ENCODE data around the gene PFDN4.

Gene PFDN4

GRCh38 chr20:54168961-54169862 is 38.7 kb upstream of the PFDN4 start:
- no peak for ATAC-seq (ENCODE audit: low read depth)
- Mint-ChIP-seq H3K9me3 (no peaks in the 10 kb centered on the region), H3K4me3 (no peak overlapping the region), H3K27ac (no peak overlapping the region), H3K36me3 (no peaks in the 10 kb centered on the region), H3K27me3 (peaks cover 38% of the 10 kb centered on the region), H3K4me1 (peaks cover 4% of the 10 kb centered on the region)
- no peak for DNase-seq (ENCODE audit: low spot score in 2 of 2)

GRCh38 chr20:54170026-54170471 is 37.8 kb upstream of the PFDN4 start:
- no peaks in the 10 kb centered on the region for H3K36me3 Mint-ChIP-seq
- no peak for ATAC-seq (ENCODE audit: low read depth)

GRCh38 chr20:54170963-54171362 is 36.9 kb upstream of the PFDN4 start:
- Mint-ChIP-seq H3K4me3 (no peak overlapping the region), H3K27ac (no peak overlapping the region)
- no peak for ATAC-seq (ENCODE audit: low read depth)

More at GRCh38 chr20:54170026-54170471, 37.8 kb upstream of the PFDN4 start:
- peaks cover 7% of the 10 kb centered on the region for H3K4me1 Mint-ChIP-seq
- H3K27me3 Mint-ChIP-seq, result peaks cover 43% of the 10 kb centered on the region
- H3K9me3 Mint-ChIP-seq, result no peaks in the 10 kb centered on the region
- DNase-seq (ENCODE audit: low spot score in 2 of 2), result no peak
- no peak overlapping the region for H3K4me3 Mint-ChIP-seq
- H3K27ac Mint-ChIP-seq, result no peak overlapping the region

GRCh38 chr20:54172532-54172855 is 35.4 kb upstream of the PFDN4 start:
- no peak overlapping the region for H3K4me3 Mint-ChIP-seq
- ATAC-seq (ENCODE audit: low read depth), result no peak
- H3K36me3 Mint-ChIP-seq, result no peaks in the 10 kb centered on the region
- H3K27ac Mint-ChIP-seq, result no peak overlapping the region
- no peak for DNase-seq (ENCODE audit: low spot score in 2 of 2)
- H3K27me3 Mint-ChIP-seq, result peaks cover 50% of the 10 kb centered on the region
- H3K4me1 Mint-ChIP-seq, result peaks cover 7% of the 10 kb centered on the region
- no peaks in the 10 kb centered on the region for H3K9me3 Mint-ChIP-seq

More at GRCh38 chr20:54170963-54171362, 36.9 kb upstream of the PFDN4 start:
- DNase-seq (ENCODE audit: low spot score in 2 of 2), result no peak
- peaks cover 45% of the 10 kb centered on the region for H3K27me3 Mint-ChIP-seq
- H3K9me3 Mint-ChIP-seq, result no peaks in the 10 kb centered on the region
- peaks cover 7% of the 10 kb centered on the region for H3K4me1 Mint-ChIP-seq
- no peaks in the 10 kb centered on the region for H3K36me3 Mint-ChIP-seq

GRCh38 chr20:54172856-54173652 is 34.8 kb upstream of the PFDN4 start:
- ATAC-seq (ENCODE audit: low read depth), result no peak
- peaks cover 7% of the 10 kb centered on the region for H3K4me1 Mint-ChIP-seq
- H3K27ac Mint-ChIP-seq, result no peak overlapping the region
- no peaks in the 10 kb centered on the region for H3K9me3 Mint-ChIP-seq
- no peak for DNase-seq (ENCODE audit: low spot score in 2 of 2)
- no peaks in the 10 kb centered on the region for H3K36me3 Mint-ChIP-seq
- peaks cover 46% of the 10 kb centered on the region for H3K27me3 Mint-ChIP-seq
- peak overlapping the region; percentile 67 for H3K4me3 Mint-ChIP-seq

GRCh38 chr20:54173653-54174456 is 34.0 kb upstream of the PFDN4 start, which contains the start of gene CYP24A1:
CYP24A1 (minus strand) TSS chr20:54173986; CDS start chr20:54173579, 407 bp downstream.
- Mint-ChIP-seq H3K36me3 (no peaks in the 10 kb centered on the region), H3K27me3 (peaks cover 39% of the 10 kb centered on the region), H3K27ac (no peak within 1 kb of the TSS), H3K4me3 (peak within 1 kb of the TSS; percentile 67), H3K4me1 (peaks cover 7% of the 10 kb centered on the region), H3K9me3 (no peaks in the 10 kb centered on the region)
- DNase-seq (ENCODE audit: low spot score in 2 of 2) (no peak), ATAC-seq (ENCODE audit: low read depth) (no peak)

- Mint-ChIP-seq H3K9me3 (no peaks in the 10 kb centered on the region), H3K27ac (no peak overlapping the region), H3K27me3 (peaks cover 34% of the 10 kb centered on the region), H3K36me3 (no peaks in the 10 kb centered on the region), H3K4me3 (peak overlapping the region; percentile 59), H3K4me1 (peaks cover 7% of the 10 kb centered on the region)
- ATAC-seq (ENCODE audit: low read depth) (no peak), DNase-seq (ENCODE audit: low spot score in 2 of 2) (no peak)
Observed at GRCh38 chr20:54174457-54175175, 33.3 kb upstream of the PFDN4 start.

GRCh38 chr20:54176610-54177009 is 31.3 kb upstream of the PFDN4 start:
- no peaks in the 10 kb centered on the region for H3K36me3 Mint-ChIP-seq
- no peaks in the 10 kb centered on the region for H3K9me3 Mint-ChIP-seq
- ATAC-seq (ENCODE audit: low read depth) (no peak), DNase-seq (ENCODE audit: low spot score in 2 of 2) (no peak)
- H3K27me3 Mint-ChIP-seq, result peaks cover 28% of the 10 kb centered on the region
- no peak overlapping the region for H3K27ac Mint-ChIP-seq
- peaks cover 7% of the 10 kb centered on the region for H3K4me1 Mint-ChIP-seq
- H3K4me3 Mint-ChIP-seq, result no peak overlapping the region

GRCh38 chr20:54177378-54177777 is 30.5 kb upstream of the PFDN4 start:
- H3K4me3 Mint-ChIP-seq, result no peak overlapping the region
- no peak for DNase-seq (ENCODE audit: low spot score in 2 of 2)
- H3K27me3 Mint-ChIP-seq, result peaks cover 24% of the 10 kb centered on the region

GRCh38 chr20:54178256-54178655 is 29.6 kb upstream of the PFDN4 start:
- Mint-ChIP-seq H3K4me1 (peaks cover 3% of the 10 kb centered on the region), H3K27me3 (peaks cover 18% of the 10 kb centered on the region), H3K36me3 (no peaks in the 10 kb centered on the region), H3K9me3 (no peaks in the 10 kb centered on the region), H3K27ac (no peak overlapping the region), H3K4me3 (no peak overlapping the region)
- DNase-seq (ENCODE audit: low spot score in 2 of 2) (no peak), ATAC-seq (ENCODE audit: low read depth) (no peak)

More at GRCh38 chr20:54177378-54177777, 30.5 kb upstream of the PFDN4 start:
- H3K9me3 Mint-ChIP-seq, result no peaks in the 10 kb centered on the region
- no peaks in the 10 kb centered on the region for H3K36me3 Mint-ChIP-seq
- peaks cover 7% of the 10 kb centered on the region for H3K4me1 Mint-ChIP-seq
- H3K27ac Mint-ChIP-seq, result no peak overlapping the region
- ATAC-seq (ENCODE audit: low read depth), result no peak

GRCh38 chr20:54179946-54180345 is 27.9 kb upstream of the PFDN4 start:
- ATAC-seq (ENCODE audit: low read depth), result peak; percentile 31
- Mint-ChIP-seq H3K27ac (no peak overlapping the region), H3K36me3 (no peaks in the 10 kb centered on the region), H3K4me1 (no peaks in the 10 kb centered on the region), H3K4me3 (no peak overlapping the region), H3K27me3 (peaks cover 9% of the 10 kb centered on the region), H3K9me3 (no peaks in the 10 kb centered on the region)
- DNase-seq (ENCODE audit: low spot score in 2 of 2), result no peak

GRCh38 chr20:54180931-54181330 is 27.0 kb upstream of the PFDN4 start:
- Mint-ChIP-seq H3K27me3 (peaks cover 11% of the 10 kb centered on the region), H3K36me3 (no peaks in the 10 kb centered on the region), H3K4me1 (no peaks in the 10 kb centered on the region), H3K4me3 (no peak overlapping the region), H3K27ac (no peak overlapping the region), H3K9me3 (no peaks in the 10 kb centered on the region)
- ATAC-seq (ENCODE audit: low read depth) (no peak), DNase-seq (ENCODE audit: low spot score in 2 of 2) (no peak)

GRCh38 chr20:54184071-54184470 is 23.8 kb upstream of the PFDN4 start:
- H3K4me3 Mint-ChIP-seq, result no peak overlapping the region
- no peak overlapping the region for H3K27ac Mint-ChIP-seq
- H3K36me3 Mint-ChIP-seq, result no peaks in the 10 kb centered on the region
- H3K4me1 Mint-ChIP-seq, result no peaks in the 10 kb centered on the region
- peaks cover 5% of the 10 kb centered on the region for H3K27me3 Mint-ChIP-seq
- DNase-seq (ENCODE audit: low spot score in 2 of 2) (no peak), ATAC-seq (ENCODE audit: low read depth) (no peak)
- H3K9me3 Mint-ChIP-seq, result no peaks in the 10 kb centered on the region

Measured in memory B cell (primary cell).